Stomach (tissue), 4 donors: Measurements from ENCODE around the gene OR1A2.

ENCODE experiments used
- CTCF ChIP-seq, 7 experiments: fragments of 450-650 bp in 4 of 7; fragments of 200-600 bp in 3 of 7; sonication (generic) in 3 of 7; IDR thresholded peaks; one replicate each; pipeline ENCODE4 v1.5.1; 2016 to 2019; ENCODE audit warnings: antibody characterized with exemption in 7 of 7, control low read depth in 2 of 7, mild to moderate bottlenecking in 1 of 7
- EP300 ChIP-seq: sonication (generic); formaldehyde crosslinking; IDR thresholded peaks from one replicate; pipeline ENCODE4 v1.6.1; 2017; ENCODE audit warnings: antibody characterized with exemption
- POLR2A ChIP-seq, 4 donors: fragments of 450-650 bp; IDR thresholded peaks; one replicate each; pipeline ENCODE4 v1.6.1; 2016; ENCODE audit warnings: antibody characterized with exemption in 4 of 4, control low read depth in 2 of 4, mild to moderate bottlenecking in 1 of 4, moderate library complexity in 1 of 4
- POLR2AphosphoS5 ChIP-seq, 3 donors: sonication (generic); formaldehyde crosslinking; IDR thresholded peaks; one replicate each; pipeline ENCODE4 v1.6.1; 2016; ENCODE audit warnings: antibody characterized with exemption in 3 of 3

GRCh38 chr17:3197219-3197618 lies at the start of gene OR1A2:
- TF ChIP-seq POLR2A (IDR thresholded peaks at IDR 0.05) (no peak), CTCF (IDR thresholded peaks at IDR 0.05) (no peak), POLR2AphosphoS5 (IDR thresholded peaks at IDR 0.05) (no peak), EP300 (no peak)
